Endothelial cell of umbilical vein (primary cell): Measurements from ENCODE around the gene SOHLH1.

Experiments
- CTCF ChIP-seq, 2 donors: IDR thresholded peaks; 1 replicate in 1 of 2; 2 replicates in 1 of 2; pipeline ENCODE4 v1.5.1; 2011; ENCODE audit warnings: low read length in 2 of 2, mild to moderate bottlenecking in 2 of 2, moderate library complexity in 2 of 2, control low read depth in 1 of 2, inconsistent platforms in 1 of 2, low read depth in 1 of 2; ENCODE audit not compliant: insufficient read depth in 1 of 2; ENCODE audit errors: extremely low read depth in 1 of 2
- EZH2 ChIP-seq: IDR thresholded peaks from 2 replicates; pipeline ENCODE4 v1.6.1; 2012; ENCODE audit warnings: borderline replicate concordance, low read depth, mild to moderate bottlenecking, moderate library complexity, low read length, inconsistent platforms; ENCODE audit not compliant: severe bottlenecking

GRCh38 chr9:135670721-135671590, 28.3 kb downstream of the SOHLH1 start:
- TF ChIP-seq CTCF (IDR thresholded peaks at IDR 0.05; ENCODE audit: extremely low read depth in 1 of 2, insufficient read depth in 1 of 2, low read depth in 1 of 2, low read length in 2 of 2): no peak
- no peak for TF ChIP-seq EZH2
